GM23248 (cell line): Measurements from ENCODE around the gene ZNF142.

ENCODE experiments used
- EZH2 ChIP-seq: fragments of 200-600 bp; sonication (generic); IDR thresholded peaks from 2 replicates; pipeline ENCODE4 v1.6.1; 2018; ENCODE audit warnings: antibody characterized with exemption, mild to moderate bottlenecking; ENCODE audit not compliant: insufficient read depth, poor library complexity, severe bottlenecking
- EZH2phosphoT487 ChIP-seq: fragments of 200-600 bp; sonication (generic); IDR thresholded peaks from 2 replicates; pipeline ENCODE4 v1.6.1; 2018; ENCODE audit warnings: antibody characterized with exemption, moderate library complexity, mild to moderate bottlenecking, low read depth; ENCODE audit not compliant: insufficient read depth

GRCh38 chr2:218631837-218632236 is 27.6 kb downstream of the ZNF142 start:
- TF ChIP-seq EZH2, result no peak
- no peak for TF ChIP-seq EZH2phosphoT487
